B cell (primary cell): ENCODE data around the gene PPTC7.

Source experiments
- EZH2 ChIP-seq: IDR thresholded peaks from 2 replicates; pipeline ENCODE4 v1.6.1; 2012; ENCODE audit warnings: borderline replicate concordance, low read depth, mild to moderate bottlenecking, moderate library complexity, low read length; ENCODE audit not compliant: insufficient read depth, poor library complexity, severe bottlenecking
- TF ChIP-seq, protein P1 (sequence below): fragments of 200-600 bp; IDR thresholded peaks from one replicate; pipeline ENCODE4 v1.8.0; 2022; ENCODE audit warnings: antibody characterized with exemption, mild to moderate bottlenecking

DNA sequence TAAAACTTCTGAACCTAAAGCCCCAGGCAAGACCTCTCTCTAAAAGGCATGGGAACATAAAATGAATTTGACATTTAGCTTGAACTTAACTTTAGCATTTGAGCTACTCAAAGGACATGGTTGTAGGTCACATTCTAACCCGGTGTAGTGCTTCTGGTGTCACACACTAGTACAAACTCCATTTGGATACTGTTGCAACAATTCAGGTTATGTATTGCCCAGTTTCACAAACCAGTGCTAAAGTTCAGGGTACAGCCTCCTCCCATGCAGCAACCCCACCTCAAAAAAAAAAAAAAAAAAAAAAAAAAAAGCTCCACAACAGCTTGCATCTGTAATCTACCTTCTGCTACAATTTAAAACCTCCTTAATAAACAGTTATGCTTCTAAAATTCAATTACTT, 7.8 kb downstream of the PPTC7 start:
- TF ChIP-seq, protein P1, sequence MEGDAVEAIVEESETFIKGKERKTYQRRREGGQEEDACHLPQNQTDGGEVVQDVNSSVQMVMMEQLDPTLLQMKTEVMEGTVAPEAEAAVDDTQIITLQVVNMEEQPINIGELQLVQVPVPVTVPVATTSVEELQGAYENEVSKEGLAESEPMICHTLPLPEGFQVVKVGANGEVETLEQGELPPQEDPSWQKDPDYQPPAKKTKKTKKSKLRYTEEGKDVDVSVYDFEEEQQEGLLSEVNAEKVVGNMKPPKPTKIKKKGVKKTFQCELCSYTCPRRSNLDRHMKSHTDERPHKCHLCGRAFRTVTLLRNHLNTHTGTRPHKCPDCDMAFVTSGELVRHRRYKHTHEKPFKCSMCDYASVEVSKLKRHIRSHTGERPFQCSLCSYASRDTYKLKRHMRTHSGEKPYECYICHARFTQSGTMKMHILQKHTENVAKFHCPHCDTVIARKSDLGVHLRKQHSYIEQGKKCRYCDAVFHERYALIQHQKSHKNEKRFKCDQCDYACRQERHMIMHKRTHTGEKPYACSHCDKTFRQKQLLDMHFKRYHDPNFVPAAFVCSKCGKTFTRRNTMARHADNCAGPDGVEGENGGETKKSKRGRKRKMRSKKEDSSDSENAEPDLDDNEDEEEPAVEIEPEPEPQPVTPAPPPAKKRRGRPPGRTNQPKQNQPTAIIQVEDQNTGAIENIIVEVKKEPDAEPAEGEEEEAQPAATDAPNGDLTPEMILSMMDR = no peak
- TF ChIP-seq EZH2 = no peak
